Ascending aorta (tissue), 2 donors: ENCODE results near the gene RPTOR. TPM values are rescaled to one million over a fixed set of nuclear protein-coding genes. Genes with fewer than 3 reads are reported as not detected.

Experiments used
- DNase-seq, 2 donors: peaks; one replicate each; pipeline ENCODE4 v3.0.0-alpha.2; 2019; ENCODE audit warnings: low spot score in 2 of 2
- H3K27ac ChIP-seq, 2 donors: fragments of 200-600 bp; sonication (generic); one replicate each; pipeline ENCODE4 v1.5.1; 2016 to 2017; ENCODE audit warnings: mild to moderate bottlenecking in 1 of 2
- H3K27me3 ChIP-seq: fragments of 200-600 bp; sonication (generic); one replicate; pipeline ENCODE4 v1.5.1; 2017
- H3K36me3 ChIP-seq, 2 donors: fragments of 200-600 bp; sonication (generic); one replicate each; pipeline ENCODE4 v1.5.1; 2016
- H3K4me1 ChIP-seq, 2 donors: fragments of 200-600 bp; sonication (generic); one replicate each; pipeline ENCODE4 v1.5.1; 2016 to 2017; ENCODE audit warnings: mild to moderate bottlenecking in 1 of 2
- H3K4me3 ChIP-seq, 2 donors: fragments of 200-600 bp; sonication (generic); one replicate each; pipeline ENCODE4 v1.5.1; 2016 to 2017; ENCODE audit warnings: mild to moderate bottlenecking in 1 of 2
- H3K9me3 ChIP-seq, 2 donors: fragments of 200-600 bp; sonication (generic); one replicate each; pipeline ENCODE4 v1.5.1; 2016
- intact Hi-C: fragments of 100-400 bp; cut with DNase I; formaldehyde crosslinking; loops from one replicate; pipeline ENCODE4 v1.15.1; 2023
- total RNA-seq: library from RNA; depleted of rRNA; stranded (reverse); fragments of >200 nt; gene quantifications from one replicate; pipeline ENCODE4 v1.1.0, GENCODE V29; 2016
- TF ChIP-seq, protein P1 (sequence below), 3 experiments: fragments of 200-600 bp in 2 of 3; fragments of 450-650 bp in 1 of 3; sonication (generic) in 2 of 3; IDR thresholded peaks; one replicate each; pipeline ENCODE4 v1.5.1; 2016 to 2019; ENCODE audit warnings: antibody characterized with exemption in 3 of 3, mild to moderate bottlenecking in 1 of 3, moderate library complexity in 1 of 3

Gene RPTOR
- total RNA-seq, 1 donor from 2014 or later = 36.1 TPM

DNA sequence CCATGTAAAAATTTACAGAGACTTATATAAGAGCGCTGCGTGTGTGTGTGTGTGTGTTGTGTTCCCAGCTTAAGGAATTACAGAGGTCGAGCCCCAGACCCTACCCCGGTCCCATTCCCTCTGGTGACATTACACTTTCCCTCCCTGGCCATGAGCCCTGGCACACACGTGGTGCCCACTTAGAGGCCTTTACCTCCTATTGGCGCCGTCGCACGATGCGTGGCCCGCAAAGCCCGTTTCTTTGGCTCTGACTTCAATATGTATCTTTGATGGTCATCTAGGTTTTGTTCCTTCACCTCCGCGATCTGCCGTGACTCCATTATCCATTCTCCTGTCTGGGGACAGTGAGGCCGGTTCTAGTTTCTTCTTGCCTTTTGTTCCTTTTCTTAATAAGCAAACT lies 350.1 kb downstream of the RPTOR start:
- H3K9me3 ChIP-seq = no peaks in the 10 kb centered on the region
- H3K4me1 ChIP-seq = peaks cover 0 to 4% of the 10 kb centered on the region in 2 donors
- TF ChIP-seq, protein P1, sequence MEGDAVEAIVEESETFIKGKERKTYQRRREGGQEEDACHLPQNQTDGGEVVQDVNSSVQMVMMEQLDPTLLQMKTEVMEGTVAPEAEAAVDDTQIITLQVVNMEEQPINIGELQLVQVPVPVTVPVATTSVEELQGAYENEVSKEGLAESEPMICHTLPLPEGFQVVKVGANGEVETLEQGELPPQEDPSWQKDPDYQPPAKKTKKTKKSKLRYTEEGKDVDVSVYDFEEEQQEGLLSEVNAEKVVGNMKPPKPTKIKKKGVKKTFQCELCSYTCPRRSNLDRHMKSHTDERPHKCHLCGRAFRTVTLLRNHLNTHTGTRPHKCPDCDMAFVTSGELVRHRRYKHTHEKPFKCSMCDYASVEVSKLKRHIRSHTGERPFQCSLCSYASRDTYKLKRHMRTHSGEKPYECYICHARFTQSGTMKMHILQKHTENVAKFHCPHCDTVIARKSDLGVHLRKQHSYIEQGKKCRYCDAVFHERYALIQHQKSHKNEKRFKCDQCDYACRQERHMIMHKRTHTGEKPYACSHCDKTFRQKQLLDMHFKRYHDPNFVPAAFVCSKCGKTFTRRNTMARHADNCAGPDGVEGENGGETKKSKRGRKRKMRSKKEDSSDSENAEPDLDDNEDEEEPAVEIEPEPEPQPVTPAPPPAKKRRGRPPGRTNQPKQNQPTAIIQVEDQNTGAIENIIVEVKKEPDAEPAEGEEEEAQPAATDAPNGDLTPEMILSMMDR (IDR thresholded peaks at IDR 0.05) = no peak
- H3K36me3 ChIP-seq = peaks cover 14 to 36% of the 10 kb centered on the region in 2 donors
- H3K4me3 ChIP-seq = no peak overlapping the region
- intact Hi-C loops = no loop called here
- no peaks in the 10 kb centered on the region for H3K27me3 ChIP-seq
- no peak for DNase-seq
- no peak overlapping the region for H3K27ac ChIP-seq

DNA sequence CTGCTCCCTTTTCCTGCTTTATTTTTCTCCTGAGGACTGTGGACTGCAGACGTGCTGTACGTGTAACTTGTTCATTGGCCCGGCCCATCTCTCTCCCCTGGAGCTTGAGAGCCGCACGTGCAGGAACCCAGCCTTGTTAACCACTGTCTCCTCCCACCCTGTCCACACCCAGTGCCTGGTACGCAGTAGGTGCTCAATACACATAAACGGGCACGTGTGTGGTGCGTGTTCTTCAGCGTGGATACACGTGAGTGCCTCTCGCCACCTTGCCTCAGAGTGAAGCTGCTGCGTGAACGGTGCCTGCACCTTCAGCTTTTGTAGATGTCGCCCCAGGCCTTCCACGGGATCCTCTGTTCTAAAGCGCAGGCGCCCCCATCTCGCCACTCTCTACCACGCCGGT lies 350.7 kb downstream of the RPTOR start:
- Histone ChIP-seq H3K27ac (no peak overlapping the region), H3K4me3 (no peak overlapping the region), H3K9me3 (no peaks in the 10 kb centered on the region), H3K36me3 (peaks cover 14 to 36% of the 10 kb centered on the region in 2 donors), H3K27me3 (no peaks in the 10 kb centered on the region), H3K4me1 (peaks cover 0 to 4% of the 10 kb centered on the region in 2 donors)
- TF ChIP-seq, protein P1 (IDR thresholded peaks at IDR 0.05) = no peak
- DNase-seq = no peak
- intact Hi-C loops = no loop called here

DNA sequence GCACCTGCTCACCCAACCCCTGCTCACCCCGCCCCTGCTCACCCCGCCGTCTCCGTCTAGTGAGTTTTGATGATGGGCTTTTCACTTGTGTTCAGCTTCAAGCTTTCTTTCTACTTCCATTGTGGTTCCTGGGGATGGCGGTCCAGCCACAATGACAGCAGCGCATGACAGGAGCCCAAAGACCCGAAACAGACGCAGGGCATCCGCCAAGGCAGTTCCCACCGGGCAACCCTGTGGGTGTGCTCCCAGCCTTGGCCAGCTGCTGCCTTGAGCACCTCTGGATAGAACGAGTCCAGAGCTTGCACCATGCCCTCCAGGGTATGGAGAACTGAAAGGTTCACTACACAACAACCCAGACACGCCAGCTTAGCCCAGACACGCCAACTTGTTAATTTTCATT lies 354.1 kb downstream of the RPTOR start:
- peaks cover 12 to 38% of the 10 kb centered on the region in 2 donors for H3K36me3 ChIP-seq
- H3K9me3 ChIP-seq = no peaks in the 10 kb centered on the region
- no peaks in the 10 kb centered on the region for H3K27me3 ChIP-seq
- H3K4me1 ChIP-seq = no peaks in the 10 kb centered on the region
- no peak overlapping the region for H3K4me3 ChIP-seq
- intact Hi-C loops = no loop called here
- TF ChIP-seq, protein P1 (IDR thresholded peaks at IDR 0.05) = no peak
- no peak for DNase-seq
- H3K27ac ChIP-seq = no peak overlapping the region

DNA sequence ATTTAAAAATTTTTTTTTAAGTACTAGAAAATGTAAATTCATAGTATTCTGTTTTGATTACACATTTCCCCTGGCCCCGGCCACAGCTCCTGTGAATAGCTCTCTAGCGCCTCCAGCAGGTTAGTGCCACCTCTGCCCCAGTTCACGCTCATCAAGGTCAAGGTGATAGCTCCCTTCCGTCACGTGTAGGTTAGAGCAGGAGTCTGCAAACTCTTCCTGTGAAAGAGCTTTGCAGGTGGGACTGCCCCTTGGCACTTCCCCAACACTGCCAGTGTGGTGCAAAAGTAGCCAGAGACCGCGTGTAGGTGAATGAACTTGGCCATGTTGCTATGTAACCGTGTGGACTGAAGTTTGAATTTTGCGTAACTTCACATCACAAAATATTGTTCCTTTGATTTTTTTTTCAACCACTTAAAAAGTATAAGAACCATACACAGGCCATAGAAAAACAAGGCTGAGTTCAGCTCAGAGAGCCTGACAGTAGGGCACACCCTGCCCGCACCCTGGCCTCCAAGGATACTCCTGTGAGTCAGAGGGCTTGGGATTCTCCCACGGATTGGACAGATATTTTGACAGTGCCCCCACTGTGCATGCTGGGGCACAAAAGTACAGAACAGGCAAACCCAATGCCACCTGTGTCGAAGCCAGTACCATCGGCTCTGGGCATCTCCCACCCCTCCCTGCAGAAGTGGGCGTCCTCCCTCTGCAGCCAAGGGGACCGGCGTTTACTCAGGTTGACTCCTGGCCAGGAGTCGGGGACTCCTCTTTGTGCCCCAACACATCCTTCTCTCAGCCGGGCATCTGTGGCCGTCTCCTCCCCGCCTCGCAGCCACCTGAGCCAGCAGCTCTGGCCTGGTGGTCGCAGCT lies 355.0 kb downstream of the RPTOR start:
- DNase-seq = no peak
- no peaks in the 10 kb centered on the region for H3K4me1 ChIP-seq
- intact Hi-C loops = no loop called here
- TF ChIP-seq, protein P1 (IDR thresholded peaks at IDR 0.05) = peak; percentile 18 to 36 (median 26)
- no peaks in the 10 kb centered on the region for H3K27me3 ChIP-seq
- H3K9me3 ChIP-seq = no peaks in the 10 kb centered on the region
- peaks cover 8 to 29% of the 10 kb centered on the region in 2 donors for H3K36me3 ChIP-seq
- no peak overlapping the region for H3K27ac ChIP-seq
- no peak overlapping the region for H3K4me3 ChIP-seq

DNA sequence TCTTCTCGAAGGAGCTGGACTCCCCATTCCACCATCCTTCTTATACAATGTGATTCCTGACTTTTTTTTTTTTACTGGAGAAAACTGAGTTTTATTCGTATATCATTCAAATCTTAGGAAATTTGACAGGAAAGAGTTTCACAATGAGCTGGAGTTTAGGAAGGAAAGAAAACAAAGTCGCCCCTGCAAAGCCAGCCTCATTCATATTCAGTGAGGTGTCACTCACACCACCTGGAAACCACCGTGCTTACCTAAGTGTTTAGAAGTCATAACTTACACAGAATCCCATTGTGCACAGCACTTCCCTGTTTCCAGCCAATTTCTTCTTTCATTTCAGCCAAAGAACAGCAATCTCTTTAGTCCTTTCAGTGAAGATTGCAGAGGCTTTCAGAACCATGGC lies 356.7 kb downstream of the RPTOR start:
- Histone ChIP-seq H3K27ac (no peak overlapping the region), H3K36me3 (peaks cover 3 to 20% of the 10 kb centered on the region in 2 donors), H3K9me3 (no peaks in the 10 kb centered on the region), H3K4me1 (no peaks in the 10 kb centered on the region), H3K4me3 (no peak overlapping the region), H3K27me3 (no peaks in the 10 kb centered on the region)
- intact Hi-C loops = no loop called here
- no peak for DNase-seq
- TF ChIP-seq, protein P1 (IDR thresholded peaks at IDR 0.05) = no peak
